Esophagus muscularis mucosa (tissue), 4 donors: ENCODE data around the gene CLK3. TPM values are rescaled to one million over a fixed set of nuclear protein-coding genes. Genes with fewer than 3 reads are reported as not detected.

Experiments used
- DNase-seq: peaks from one replicate; pipeline ENCODE4 v3.0.0-alpha.2; 2017; ENCODE audit errors: extremely low spot score
- H3K27ac ChIP-seq, 4 donors: fragments of 200-600 bp; sonication (generic); replicated peaks in 1 of 4; 1 replicate in 3 of 4; 2 replicates in 1 of 4; pipeline ENCODE4 v1.5.1; 2016 to 2019; ENCODE audit warnings: mild to moderate bottlenecking in 1 of 4
- H3K27me3 ChIP-seq, 4 donors: fragments of 200-600 bp; sonication (generic); one replicate each; pipeline versions ENCODE4 v1.5.1 to v1.6.0; 2016 to 2019
- H3K36me3 ChIP-seq, 4 donors: fragments of 200-600 bp; sonication (generic); one replicate each; pipeline ENCODE4 v1.5.1; 2016 to 2019
- H3K4me1 ChIP-seq, 4 donors: fragments of 200-600 bp; sonication (generic); one replicate each; pipeline ENCODE4 v1.5.1; 2016 to 2019
- H3K4me3 ChIP-seq, 4 donors: fragments of 200-600 bp; sonication (generic); 1 replicate in 2 of 4; 2 replicates in 2 of 4; pipeline ENCODE4 v1.5.1; 2016 to 2019; ENCODE audit warnings: mild to moderate bottlenecking in 4 of 4, moderate library complexity in 1 of 4
- H3K9me3 ChIP-seq, 4 donors: fragments of 200-600 bp; sonication (generic); 1 replicate in 3 of 4; 2 replicates in 1 of 4; pipeline ENCODE4 v1.5.1; 2016 to 2019
- CTCF ChIP-seq, 3 experiments: fragments of 200-600 bp in 2 of 3; fragments of 450-650 bp in 1 of 3; sonication (generic) in 2 of 3; IDR thresholded peaks; one replicate each; pipeline ENCODE4 v1.5.1; 2017 to 2019; ENCODE audit warnings: antibody characterized with exemption in 3 of 3, mild to moderate bottlenecking in 2 of 3, moderate library complexity in 1 of 3
- EP300 ChIP-seq: sonication (generic); formaldehyde crosslinking; IDR thresholded peaks from one replicate; pipeline ENCODE4 v1.6.1; 2017; ENCODE audit warnings: antibody characterized with exemption
- POLR2A ChIP-seq: fragments of 450-650 bp; IDR thresholded peaks from one replicate; pipeline ENCODE4 v1.6.1; 2017; ENCODE audit warnings: antibody characterized with exemption, moderate library complexity, mild to moderate bottlenecking, low read depth
- POLR2AphosphoS5 ChIP-seq, 2 donors: sonication (generic); formaldehyde crosslinking; IDR thresholded peaks; one replicate each; pipeline ENCODE4 v1.6.1; 2017; ENCODE audit warnings: antibody characterized with exemption in 2 of 2
- WGBS: methylation state at CpG from one replicate; pipeline ENCODE4 v1.1.5; 2018; 5-methylcytosine and 5-hydroxymethylcytosine counted together
- intact Hi-C: fragments of 100-400 bp; cut with DNase I; formaldehyde crosslinking; loops from one replicate; pipeline ENCODE4 v1.15.1; 2023
- total RNA-seq, 4 donors: library from RNA; depleted of rRNA; stranded (reverse); fragments of >200 nt; gene quantifications; one replicate each; pipeline versions ENCODE4 v1.1.0 to v1.2.1, GENCODE V29; 2016

CLK3 gene
- total RNA-seq, 4 donors from 2014 or later = 74.6 to 89.8 (median 80.7) TPM

GRCh38 chr15:74584204-74584603, 31.4 kb upstream of the CLK3 start:
- Histone ChIP-seq H3K4me3 (no peak overlapping the region), H3K27me3 (no peaks in the 10 kb centered on the region), H3K36me3 (peaks cover under 1 to 37% (median 12%) of the 10 kb centered on the region in 4 donors), H3K9me3 (no peaks in the 10 kb centered on the region), H3K27ac (no peak overlapping the region), H3K4me1 (peaks cover 0 to 11% (median 7%) of the 10 kb centered on the region in 4 donors)
- intact Hi-C loops = no loop called here
- TF ChIP-seq POLR2AphosphoS5 (IDR thresholded peaks at IDR 0.05) (no peak), POLR2A (no peak), EP300 (no peak), CTCF (IDR thresholded peaks at IDR 0.05) (no peak)
- no peak for DNase-seq
- 64% methylated on average over 2 of the region's 2 CpGs for WGBS

- 79% methylated on average over 3 of the region's 4 CpGs for WGBS
- TF ChIP-seq CTCF (IDR thresholded peaks at IDR 0.05) (no peak), EP300 (no peak), POLR2A (no peak), POLR2AphosphoS5 (IDR thresholded peaks at IDR 0.05) (no peak)
- no peaks in the 10 kb centered on the region for H3K27me3 ChIP-seq
- peaks cover 0 to 15% (median 7%) of the 10 kb centered on the region in 4 donors for H3K4me1 ChIP-seq
- no peak overlapping the region for H3K27ac ChIP-seq
- no peaks in the 10 kb centered on the region for H3K9me3 ChIP-seq
- intact Hi-C loops = no loop called here
- no peak overlapping the region for H3K4me3 ChIP-seq
- DNase-seq = no peak
- peaks cover 0 to 36% (median 11%) of the 10 kb centered on the region in 4 donors for H3K36me3 ChIP-seq
Measured at GRCh38 chr15:74584779-74585178, 30.9 kb upstream of the CLK3 start.

- 50% methylated on average over 3 of the region's 3 CpGs for WGBS
- TF ChIP-seq CTCF (IDR thresholded peaks at IDR 0.05) (no peak), POLR2AphosphoS5 (IDR thresholded peaks at IDR 0.05) (no peak), EP300 (no peak), POLR2A (no peak)
Measured at GRCh38 chr15:74585191-74585590, 30.4 kb upstream of the CLK3 start.

DNA sequence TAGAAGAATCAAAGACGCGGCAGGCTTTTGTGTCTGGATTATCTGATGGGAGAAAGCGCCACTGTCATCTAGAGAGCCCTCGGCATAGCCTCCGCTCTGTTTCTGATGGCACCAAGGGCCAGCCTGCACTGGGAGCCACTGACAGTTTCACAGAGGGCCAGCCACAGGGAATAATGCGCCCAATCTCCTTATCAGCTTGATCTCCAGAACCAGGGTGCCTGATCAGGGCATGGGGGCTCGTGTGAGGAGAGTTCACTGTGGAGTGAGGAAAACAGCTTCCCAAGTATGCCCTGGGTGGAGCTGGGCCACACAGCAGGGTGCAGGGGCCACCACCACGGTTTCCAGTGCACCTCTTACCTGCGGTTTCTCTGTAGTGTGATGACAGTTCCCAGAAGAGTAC, 29.8 kb upstream of the CLK3 start:
- whole genome bisulfite sequencing = 96% methylated on average over 8 of the region's 9 CpGs
- Histone ChIP-seq H3K4me1 (peaks cover 0 to 15% (median 7%) of the 10 kb centered on the region in 4 donors), H3K27me3 (no peaks in the 10 kb centered on the region), H3K9me3 (no peaks in the 10 kb centered on the region), H3K27ac (no peak overlapping the region), H3K4me3 (no peak overlapping the region), H3K36me3 (peaks cover 6 to 38% (median 19%) of the 10 kb centered on the region in 4 donors)
- intact Hi-C loops = no loop called here
- DNase-seq = no peak
- TF ChIP-seq CTCF (IDR thresholded peaks at IDR 0.05) = no peak
- TF ChIP-seq EP300 = no peak
- no peak for TF ChIP-seq POLR2A
- TF ChIP-seq POLR2AphosphoS5 (IDR thresholded peaks at IDR 0.05) = no peak

More at GRCh38 chr15:74585191-74585590, 30.4 kb upstream of the CLK3 start:
- Histone ChIP-seq H3K27ac (no peak overlapping the region), H3K27me3 (no peaks in the 10 kb centered on the region), H3K4me3 (no peak overlapping the region), H3K36me3 (peaks cover 3 to 36% (median 13%) of the 10 kb centered on the region in 4 donors), H3K4me1 (peaks cover 0 to 15% (median 7%) of the 10 kb centered on the region in 4 donors), H3K9me3 (no peaks in the 10 kb centered on the region)
- intact Hi-C loops = no loop called here
- DNase-seq = no peak

DNA sequence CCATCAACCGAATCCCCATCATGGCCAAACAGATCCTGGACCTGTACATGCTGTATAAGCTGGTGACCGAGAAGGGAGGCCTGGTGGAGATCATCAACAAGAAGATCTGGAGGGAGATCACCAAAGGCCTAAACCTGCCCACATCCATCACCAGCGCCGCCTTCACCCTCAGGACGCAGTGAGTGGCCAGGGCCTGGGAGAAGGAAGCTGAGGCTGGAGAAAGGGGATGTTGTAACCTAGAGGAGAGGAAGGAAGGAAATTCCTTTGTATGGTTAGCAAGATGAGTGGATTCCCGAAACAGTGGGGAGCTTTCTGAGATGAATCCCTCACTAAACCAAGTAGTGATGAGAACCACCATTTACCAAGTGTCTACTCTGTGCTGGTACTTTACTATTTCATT, 25.8 kb upstream of the CLK3 start:
- H3K4me3 ChIP-seq = no peak overlapping the region
- TF ChIP-seq CTCF (IDR thresholded peaks at IDR 0.05) (no peak), POLR2A (no peak), POLR2AphosphoS5 (IDR thresholded peaks at IDR 0.05) (no peak), EP300 (no peak)
- H3K9me3 ChIP-seq = no peaks in the 10 kb centered on the region
- H3K27me3 ChIP-seq = no peaks in the 10 kb centered on the region
- no peak overlapping the region for H3K27ac ChIP-seq
- H3K4me1 ChIP-seq = peaks cover 0 to 15% (median 7%) of the 10 kb centered on the region in 4 donors
- DNase-seq = no peak
- WGBS = 83% methylated on average over 6 of the region's 6 CpGs
- intact Hi-C loops = no loop called here
- H3K36me3 ChIP-seq = peaks cover 18 to 71% (median 48%) of the 10 kb centered on the region in 4 donors
